ENCODE data around the gene MARK2.
A peak's percentile ranks its signal among the peaks of the same experiment; 100 is the strongest.

MARK2 gene

GRCh38 chr11:63816732-63817131, 22.2 kb upstream of the MARK2 start:
- Mint-ChIP-seq H3K36me3 (ENCODE audit: low read depth) (peaks cover 44% of the 10 kb centered on the region), H3K4me3 (no peak overlapping the region), H3K27ac (no peak overlapping the region), H3K27me3 (peaks cover 4% of the 10 kb centered on the region), H3K9me3 (no peaks in the 10 kb centered on the region), H3K4me1 (ENCODE audit: low read depth) (peaks cover 26% of the 10 kb centered on the region)

GRCh38 chr11:63817758-63818498, 21.0 kb upstream of the MARK2 start:
- Mint-ChIP-seq H3K4me1 (ENCODE audit: low read depth) (peaks cover 19% of the 10 kb centered on the region), H3K4me3 (no peak overlapping the region), H3K9me3 (no peaks in the 10 kb centered on the region), H3K36me3 (ENCODE audit: low read depth) (peaks cover 52% of the 10 kb centered on the region), H3K27ac (no peak overlapping the region), H3K27me3 (no peaks in the 10 kb centered on the region)

DNA sequence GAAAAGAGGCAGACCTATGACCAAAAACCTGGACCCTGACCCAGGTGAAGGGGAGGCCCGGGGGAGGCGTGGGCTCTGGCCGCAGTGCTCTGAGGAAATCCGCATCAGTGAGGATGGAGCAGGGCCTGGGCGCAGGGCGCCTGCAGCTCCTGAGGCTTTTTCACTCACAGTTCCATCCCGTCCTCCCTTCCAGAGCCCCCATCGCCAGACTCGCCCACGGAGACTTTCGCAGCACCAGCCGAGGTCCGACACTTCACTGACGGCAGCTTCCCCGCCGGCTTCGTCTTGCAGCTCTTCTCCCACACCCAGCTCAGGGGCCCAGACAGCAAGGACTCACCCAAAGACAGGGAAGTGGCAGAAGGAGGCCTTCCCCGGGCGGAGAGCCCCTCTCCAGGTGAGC, 20.3 kb upstream of the MARK2 start:
- Mint-ChIP-seq H3K9me3 (no peaks in the 10 kb centered on the region), H3K36me3 (ENCODE audit: low read depth) (peaks cover 59% of the 10 kb centered on the region), H3K4me3 (no peak overlapping the region), H3K4me1 (ENCODE audit: low read depth) (peaks cover 19% of the 10 kb centered on the region), H3K27ac (no peak overlapping the region), H3K27me3 (no peaks in the 10 kb centered on the region)

DNA sequence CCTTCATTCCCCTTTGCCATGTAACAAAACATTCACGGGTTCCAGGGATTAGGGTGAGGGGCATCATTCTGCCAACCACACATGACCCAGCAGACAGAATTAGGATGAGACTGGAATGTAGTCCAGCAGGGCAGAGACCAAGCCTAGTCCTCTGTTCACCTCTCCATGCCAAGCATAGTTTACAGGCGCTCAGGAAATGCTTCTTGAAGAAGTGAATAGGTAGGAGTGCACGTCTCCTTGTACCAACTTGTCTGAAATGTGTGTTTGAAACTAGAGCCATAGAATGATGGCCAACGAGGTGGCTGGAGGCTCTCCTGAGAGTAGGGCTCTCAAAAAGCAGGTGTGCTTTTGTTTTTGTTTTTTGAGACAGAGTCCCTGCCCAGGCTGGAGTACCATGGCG, 17.5 kb upstream of the MARK2 start:
- Mint-ChIP-seq H3K36me3 (ENCODE audit: low read depth) (peaks cover 67% of the 10 kb centered on the region), H3K9me3 (no peaks in the 10 kb centered on the region), H3K4me1 (ENCODE audit: low read depth) (no peaks in the 10 kb centered on the region), H3K27me3 (no peaks in the 10 kb centered on the region), H3K4me3 (no peak overlapping the region), H3K27ac (no peak overlapping the region)

DNA sequence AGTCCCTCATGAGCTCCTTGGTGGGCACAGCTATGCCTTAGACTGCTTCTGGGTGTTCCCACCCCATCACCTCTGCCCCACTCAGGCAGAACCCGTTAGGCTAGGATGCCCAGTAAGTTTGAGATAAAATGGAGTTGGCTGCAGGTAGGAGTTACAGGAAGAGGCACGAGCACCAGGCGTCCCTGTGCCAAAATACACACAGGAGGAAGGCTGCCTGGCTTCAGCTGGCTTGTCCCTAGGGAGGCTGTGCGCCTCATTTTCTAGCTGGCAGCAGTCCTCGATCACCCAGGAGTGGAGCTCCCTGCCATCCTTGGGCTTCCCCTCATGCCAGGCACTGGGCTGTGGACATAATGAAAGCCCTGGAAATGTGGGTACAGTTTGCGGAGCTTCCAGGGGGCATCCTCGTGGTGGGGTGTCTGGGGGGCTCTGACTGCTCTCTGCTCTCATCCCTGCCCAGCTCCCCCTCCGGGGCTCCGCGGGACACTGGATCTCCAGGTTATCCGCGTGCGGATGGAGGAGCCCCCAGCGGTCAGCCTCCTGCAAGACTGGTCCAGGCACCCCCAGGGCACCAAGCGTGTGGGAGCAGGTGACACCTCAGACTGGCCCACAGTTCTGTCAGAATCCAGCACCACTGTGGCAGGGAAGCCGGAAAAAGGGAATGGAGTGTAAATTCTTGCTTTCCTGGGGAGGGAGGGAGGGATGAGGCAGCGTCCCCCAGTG, 12.3 kb upstream of the MARK2 start:
- H3K27ac Mint-ChIP-seq: no peak overlapping the region

DNA sequence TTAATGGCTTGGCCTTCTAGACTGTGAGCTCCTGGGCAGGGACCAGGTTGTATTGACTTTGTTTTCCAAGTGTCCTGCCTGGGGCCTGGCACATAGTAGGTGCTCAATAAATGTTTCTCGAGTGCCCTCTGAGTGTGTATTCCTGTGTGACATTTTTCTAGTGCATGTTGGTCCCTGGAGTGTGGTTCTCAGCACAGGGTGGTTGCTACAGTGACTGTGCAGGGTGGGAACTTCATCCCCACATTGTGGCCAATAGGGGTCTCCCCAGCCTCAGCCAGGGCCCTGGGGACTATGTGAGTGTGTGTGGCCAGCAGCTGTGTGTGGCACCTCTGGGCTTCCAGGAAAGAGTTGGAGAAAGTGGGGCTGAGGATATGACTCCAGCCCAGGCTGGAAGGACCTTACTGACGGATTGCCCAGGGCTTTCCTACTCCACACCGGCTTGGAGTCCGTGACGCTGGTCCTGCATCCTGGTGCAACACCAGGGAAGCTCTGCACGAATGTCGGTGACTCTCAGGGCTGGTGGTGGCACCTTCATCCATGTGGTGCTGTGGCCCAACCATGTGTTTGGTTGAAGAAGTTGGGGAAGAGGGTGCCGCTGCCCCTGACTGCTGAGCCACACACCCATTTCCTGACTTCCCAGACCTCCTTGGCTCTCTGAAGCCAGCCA, 9.0 kb upstream of the MARK2 start:
- Mint-ChIP-seq H3K9me3 (no peaks in the 10 kb centered on the region), H3K4me1 (ENCODE audit: low read depth) (no peaks in the 10 kb centered on the region), H3K27ac (no peak overlapping the region), H3K27me3 (no peaks in the 10 kb centered on the region), H3K36me3 (ENCODE audit: low read depth) (peaks cover 12% of the 10 kb centered on the region), H3K4me3 (no peak overlapping the region)

More for the DNA sequence above, 12.3 kb upstream of the MARK2 start:
- no peak overlapping the region for H3K4me3 Mint-ChIP-seq
- H3K9me3 Mint-ChIP-seq: no peaks in the 10 kb centered on the region
- no peaks in the 10 kb centered on the region for H3K4me1 Mint-ChIP-seq (ENCODE audit: low read depth)
- H3K27me3 Mint-ChIP-seq: no peaks in the 10 kb centered on the region
- peaks cover 37% of the 10 kb centered on the region for H3K36me3 Mint-ChIP-seq (ENCODE audit: low read depth)

DNA sequence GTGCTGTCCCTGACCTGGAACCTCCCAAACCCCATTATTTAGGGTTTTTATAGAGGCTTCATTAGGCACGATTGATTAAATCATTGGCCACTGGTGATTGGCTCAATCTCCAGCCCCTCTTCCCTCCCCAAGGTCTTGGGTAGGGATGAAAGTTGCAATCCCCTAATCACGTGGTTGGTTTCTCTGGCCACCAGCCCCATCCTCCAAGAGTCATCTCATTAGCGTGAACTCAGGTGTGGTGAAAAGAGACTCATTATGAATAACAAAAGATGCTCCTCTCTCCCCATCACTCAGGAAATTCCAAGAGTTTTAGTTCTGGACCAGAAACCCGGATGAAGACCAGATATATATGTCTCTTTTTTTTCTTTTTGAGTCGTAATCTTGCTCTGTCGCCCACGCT, 7.6 kb upstream of the MARK2 start:
- H3K4me3 Mint-ChIP-seq: no peak overlapping the region
- H3K27me3 Mint-ChIP-seq: no peaks in the 10 kb centered on the region
- H3K27ac Mint-ChIP-seq: no peak overlapping the region
- H3K36me3 Mint-ChIP-seq (ENCODE audit: low read depth): peaks cover 1% of the 10 kb centered on the region
- H3K9me3 Mint-ChIP-seq: no peaks in the 10 kb centered on the region
- no peaks in the 10 kb centered on the region for H3K4me1 Mint-ChIP-seq (ENCODE audit: low read depth)

GRCh38 chr11:63832336-63832735, 6.6 kb upstream of the MARK2 start:
- H3K27ac Mint-ChIP-seq: no peak overlapping the region
- no peaks in the 10 kb centered on the region for H3K36me3 Mint-ChIP-seq (ENCODE audit: low read depth)
- peaks cover 4% of the 10 kb centered on the region for H3K4me1 Mint-ChIP-seq (ENCODE audit: low read depth)
- H3K4me3 Mint-ChIP-seq: no peak overlapping the region
- no peaks in the 10 kb centered on the region for H3K9me3 Mint-ChIP-seq
- no peaks in the 10 kb centered on the region for H3K27me3 Mint-ChIP-seq

GRCh38 chr11:63833048-63833447, 5.9 kb upstream of the MARK2 start:
- H3K27ac Mint-ChIP-seq: no peak overlapping the region
- H3K9me3 Mint-ChIP-seq: no peaks in the 10 kb centered on the region
- H3K27me3 Mint-ChIP-seq: no peaks in the 10 kb centered on the region
- no peaks in the 10 kb centered on the region for H3K36me3 Mint-ChIP-seq (ENCODE audit: low read depth)
- H3K4me1 Mint-ChIP-seq (ENCODE audit: low read depth): peaks cover 11% of the 10 kb centered on the region
- no peak overlapping the region for H3K4me3 Mint-ChIP-seq

DNA sequence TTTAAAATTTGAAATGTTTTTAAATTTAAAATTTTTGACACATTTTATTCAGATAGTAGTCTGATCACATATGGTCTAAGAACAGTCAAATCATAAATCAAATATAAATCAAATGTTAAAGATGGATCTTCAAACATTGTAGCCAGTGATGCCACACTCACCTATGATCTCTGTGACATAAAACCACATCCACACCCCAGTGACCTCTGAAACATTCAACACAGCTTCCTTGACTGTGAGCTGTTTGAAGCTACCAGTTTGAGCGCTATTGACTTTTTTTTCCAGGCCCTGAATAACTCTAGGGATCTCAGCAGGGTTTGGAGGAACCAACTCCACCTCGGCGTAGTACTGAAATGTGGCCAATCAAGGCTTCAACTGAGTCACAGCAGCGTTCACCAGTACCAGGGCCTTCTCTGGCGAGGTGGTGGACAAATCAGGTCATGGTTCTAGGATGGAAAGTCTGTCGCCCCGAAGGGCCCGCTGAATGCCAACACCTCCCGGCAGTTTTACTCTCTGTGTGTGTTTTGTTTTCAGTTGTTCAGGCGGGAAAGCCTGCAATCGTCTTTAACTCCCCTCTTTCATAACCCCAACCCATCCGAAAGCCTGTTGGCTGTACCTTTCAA, 4.3 kb upstream of the MARK2 start:
- no peaks in the 10 kb centered on the region for H3K27me3 Mint-ChIP-seq

DNA sequence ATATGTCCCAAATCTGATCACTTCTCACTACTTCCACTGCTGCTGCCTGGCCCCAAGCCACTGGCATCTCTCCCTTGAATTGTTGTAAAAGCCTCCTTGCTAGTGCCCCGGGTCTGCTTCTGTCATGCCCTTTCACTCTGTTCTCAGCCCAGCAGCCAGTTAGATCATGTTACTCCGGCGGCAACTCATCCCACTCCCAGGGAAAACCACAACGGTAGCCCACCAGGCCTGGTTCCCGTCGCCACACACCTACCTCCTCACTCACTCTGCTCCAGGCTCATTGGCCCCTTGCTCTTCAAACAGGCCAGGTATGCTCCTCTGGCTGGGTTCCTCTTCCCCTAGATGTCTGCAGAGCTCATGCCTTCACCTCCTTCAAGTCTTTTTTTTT, 3.8 kb upstream of the MARK2 start:
- Mint-ChIP-seq H3K36me3 (ENCODE audit: low read depth) (no peaks in the 10 kb centered on the region), H3K27me3 (no peaks in the 10 kb centered on the region), H3K9me3 (no peaks in the 10 kb centered on the region), H3K27ac (peak overlapping the region; percentile 21), H3K4me3 (no peak overlapping the region), H3K4me1 (ENCODE audit: low read depth) (peaks cover 17% of the 10 kb centered on the region)

More for the DNA sequence above, 4.3 kb upstream of the MARK2 start:
- Mint-ChIP-seq H3K4me3 (no peak overlapping the region), H3K9me3 (no peaks in the 10 kb centered on the region), H3K36me3 (ENCODE audit: low read depth) (no peaks in the 10 kb centered on the region), H3K4me1 (ENCODE audit: low read depth) (peaks cover 15% of the 10 kb centered on the region), H3K27ac (no peak overlapping the region)

GRCh38 chr11:63837027-63837688, 1.8 kb upstream of the MARK2 start:
- no peaks in the 10 kb centered on the region for H3K9me3 Mint-ChIP-seq
- H3K4me1 Mint-ChIP-seq (ENCODE audit: low read depth): peaks cover 37% of the 10 kb centered on the region
- no peaks in the 10 kb centered on the region for H3K27me3 Mint-ChIP-seq
- H3K4me3 Mint-ChIP-seq: peak overlapping the region; percentile 9
- peak overlapping the region; percentile 15 for H3K27ac Mint-ChIP-seq
- peaks cover 9% of the 10 kb centered on the region for H3K36me3 Mint-ChIP-seq (ENCODE audit: low read depth)

- Mint-ChIP-seq H3K9me3 (no peaks in the 10 kb centered on the region), H3K36me3 (ENCODE audit: low read depth) (peaks cover 9% of the 10 kb centered on the region), H3K4me3 (peak overlapping the region; percentile 79), H3K27me3 (no peaks in the 10 kb centered on the region), H3K27ac (peak overlapping the region; percentile 33), H3K4me1 (ENCODE audit: low read depth) (peaks cover 43% of the 10 kb centered on the region)
These were observed 1.2 kb upstream of the MARK2 start for GRCh38 chr11:63837739-63838138.

GRCh38 chr11:63838150-63838677, 696 bp upstream of the MARK2 start:
- Mint-ChIP-seq H3K36me3 (ENCODE audit: low read depth) (peaks cover 12% of the 10 kb centered on the region), H3K4me1 (ENCODE audit: low read depth) (peaks cover 48% of the 10 kb centered on the region), H3K9me3 (no peaks in the 10 kb centered on the region), H3K27me3 (no peaks in the 10 kb centered on the region), H3K27ac (peak overlapping the region; percentile 33), H3K4me3 (peak overlapping the region; percentile 79)
